DMS53 treated with DMSO at 0.1 percent for 48 hours (cell line): ENCODE measurements around the gene F13B.
"Not testable (repeated sequence)": the region's sequence is repeated elsewhere in the genome, so short reads cannot be mapped to it uniquely, and the experiment has no call there.

ENCODE experiments used
- DNase-seq: peaks from one replicate; lab custom pipeline; 2025; ENCODE audit not compliant: unreplicated experiment; lab: John Stamatoyannopoulos, UW

Gene F13B

GRCh38 chr1:197042676-197043341, 24.3 kb downstream of the F13B start:
- peak; percentile 93 for DNase-seq

GRCh38 chr1:197041486-197042353, 25.3 kb downstream of the F13B start:
- DNase-seq = no peak

DNA sequence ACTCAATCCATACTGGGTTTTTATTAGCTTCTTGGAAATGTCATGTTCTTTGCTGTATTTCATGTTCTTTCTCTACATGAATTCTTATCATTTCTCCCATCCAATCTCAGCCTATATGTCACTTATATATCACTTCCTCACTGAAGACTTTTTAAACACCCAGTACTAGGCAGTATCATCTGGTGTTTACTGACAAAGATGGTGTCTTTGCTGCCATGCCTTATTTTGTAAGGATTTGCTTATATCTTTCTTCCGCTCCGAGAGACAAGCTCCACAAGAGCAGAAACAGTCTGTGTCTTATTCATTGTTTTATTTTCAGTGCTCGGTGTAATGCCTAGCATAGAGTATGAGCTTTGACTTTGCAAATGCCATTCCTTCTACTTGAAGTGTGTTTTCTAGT, 30.2 kb downstream of the F13B start:
- no peak for DNase-seq

- DNase-seq = not testable (repeated sequence)
Observed at GRCh38 chr1:197034631-197035339, 32.3 kb downstream of the F13B start.

GRCh38 chr1:197029749-197030148, 37.3 kb downstream of the F13B start:
- DNase-seq = no peak

- DNase-seq = peak; percentile 81
Observed at GRCh38 chr1:197027359-197027758, 39.7 kb downstream of the F13B start.

- no peak for DNase-seq
Observed at GRCh38 chr1:197024460-197024859, 42.6 kb downstream of the F13B start.

DNA sequence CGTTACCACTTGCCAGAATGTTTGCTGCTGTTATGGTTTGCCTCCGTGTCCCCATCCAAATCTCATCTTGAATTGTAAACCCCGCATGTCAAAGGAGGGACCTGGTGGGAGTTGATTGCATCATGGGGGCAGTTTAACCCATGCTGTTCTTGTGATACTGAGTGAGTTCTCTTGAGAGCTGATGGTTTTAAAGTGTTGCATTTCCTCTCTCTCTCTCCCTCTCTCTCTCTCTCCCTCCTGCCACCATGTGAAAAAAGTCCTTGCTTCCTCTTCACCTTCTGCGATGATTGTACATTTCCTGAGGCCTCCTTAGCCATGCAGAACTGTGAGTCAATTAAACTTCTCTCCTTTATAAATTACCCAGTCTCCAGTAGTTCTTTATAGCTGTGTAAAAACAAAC, 45.3 kb downstream of the F13B start:
- DNase-seq = no peak

GRCh38 chr1:197017558-197018146, 49.4 kb downstream of the F13B start:
- DNase-seq = no peak

GRCh38 chr1:197016751-197017150, 50.3 kb downstream of the F13B start:
- no peak for DNase-seq

- no peak for DNase-seq
Observed at GRCh38 chr1:197013234-197013633, 53.8 kb downstream of the F13B start.

GRCh38 chr1:197011614-197012013, 55.4 kb downstream of the F13B start:
- no peak for DNase-seq

DNA sequence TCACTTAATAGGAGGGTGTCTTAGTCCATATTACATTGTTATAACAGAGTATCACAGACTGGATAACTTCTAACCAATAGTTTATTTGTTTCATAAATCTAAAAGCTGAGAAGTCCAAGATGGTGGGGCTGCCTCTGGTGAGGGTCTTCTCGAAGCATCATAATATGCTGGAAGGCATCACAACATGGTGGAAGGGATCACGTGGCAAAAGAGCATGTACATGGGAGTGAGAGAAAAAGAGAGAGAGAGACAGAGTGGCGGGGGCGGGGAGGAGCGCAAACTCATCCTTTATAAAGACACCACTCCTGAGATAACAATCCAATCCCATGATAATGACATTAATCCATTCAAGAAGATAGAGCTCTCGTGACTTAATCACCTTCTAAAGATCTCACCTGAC, 58.2 kb downstream of the F13B start:
- no peak for DNase-seq

DNA sequence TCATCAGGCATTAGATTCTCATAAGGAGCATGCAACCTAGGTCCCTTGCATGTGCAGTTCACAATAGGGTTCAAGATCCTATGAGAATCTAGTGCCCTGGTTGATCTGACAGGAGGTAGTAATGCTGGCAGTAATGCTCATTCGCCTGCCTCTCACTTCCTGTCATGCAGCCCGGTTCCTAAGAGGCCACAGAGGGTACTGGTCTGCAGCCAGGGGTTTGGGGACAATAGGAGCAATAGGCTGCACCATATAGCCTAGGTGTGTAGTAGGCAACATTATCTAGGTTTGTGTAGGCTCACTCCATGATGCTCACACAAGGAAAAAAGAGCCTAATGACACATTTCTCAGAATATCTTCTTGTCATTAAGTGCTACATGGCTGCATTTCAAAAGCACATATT, 63.9 kb downstream of the F13B start:
- DNase-seq = no peak

- DNase-seq = no peak
Observed at GRCh38 chr1:197001828-197002227, 65.2 kb downstream of the F13B start.

GRCh38 chr1:196997423-196997822, 69.6 kb downstream of the F13B start:
- DNase-seq = no peak

DNA sequence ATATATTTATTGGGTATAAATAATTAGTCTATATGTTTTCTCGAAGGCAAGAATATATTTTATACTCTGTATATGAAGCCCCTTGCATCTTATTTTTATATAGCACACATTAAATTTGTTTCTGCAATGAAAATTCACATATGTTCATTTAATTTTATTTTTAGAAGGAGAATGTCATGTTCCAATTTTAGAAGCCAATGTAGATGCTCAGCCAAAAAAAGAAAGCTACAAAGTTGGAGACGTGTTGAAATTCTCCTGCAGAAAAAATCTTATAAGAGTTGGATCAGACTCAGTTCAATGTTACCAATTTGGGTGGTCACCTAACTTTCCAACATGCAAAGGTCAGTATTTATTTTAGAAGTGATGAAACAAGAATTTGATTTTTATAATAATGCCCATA, 73.1 kb downstream of the F13B start:
- no peak for DNase-seq

GRCh38 chr1:196991919-196992651, 75.0 kb downstream of the F13B start:
- DNase-seq = peak; percentile 88
